WTC11 (cell line): Measurements from ENCODE around the gene WNT3A. TPM values are rescaled to one million over a fixed set of nuclear protein-coding genes. Genes with fewer than 3 reads are reported as not detected.

ENCODE experiments used
- ATAC-seq: fragments of 200-7000 bp; cut with Tn5 transposase; 2 replicates; pipeline ENCODE4 v1.10.0; 2021; ENCODE audit warnings: mild to moderate bottlenecking, moderate library complexity
- CTCF ChIA-PET: fragments of 300-600 bp; sonication (Branson Sonifier 250); formaldehyde crosslinking; loops from one replicate; lab custom pipeline; 2021; ENCODE audit warnings: antibody characterized with exemption; lab: Charles Lee
- POLR2A ChIA-PET: fragments of 350-600 bp; sonication (Branson Sonifier 250); formaldehyde crosslinking; loops from one replicate; lab custom pipeline; 2021; ENCODE audit warnings: antibody characterized with exemption; lab: Charles Lee
- DNase-seq: peaks from one replicate; pipeline ENCODE4 v3.0.0; 2021; ENCODE audit warnings: low spot score
- H3K27ac Mint-ChIP-seq: 2 replicates; pipeline ENCODE4 v1.8.0; 2021; ENCODE audit warnings: mixed read lengths
- H3K27me3 Mint-ChIP-seq: 2 replicates; pipeline ENCODE4 v1.8.0; 2021; ENCODE audit warnings: low read depth, mild to moderate bottlenecking, moderate library complexity, mixed read lengths
- H3K36me3 Mint-ChIP-seq: 2 replicates; pipeline ENCODE4 v1.8.0; 2021; ENCODE audit warnings: mixed read lengths
- H3K4me1 Mint-ChIP-seq: 2 replicates; pipeline ENCODE4 v1.8.0; 2022; ENCODE audit warnings: mixed read lengths
- H3K4me3 Mint-ChIP-seq: 2 replicates; pipeline ENCODE4 v1.8.0; 2021; ENCODE audit warnings: mild to moderate bottlenecking, moderate library complexity, mixed read lengths
- H3K9me3 Mint-ChIP-seq: 2 replicates; pipeline ENCODE4 v1.8.0; 2021; ENCODE audit warnings: mixed read lengths
- AR ChIP-seq: fragments of 250-450 bp; sonication (Bioruptor Pico); IDR thresholded peaks from 2 replicates; pipeline ENCODE4 v1.9.0; 2021; ENCODE audit warnings: mild to moderate bottlenecking
- E2F4 ChIP-seq: sonication (generic); formaldehyde crosslinking; IDR thresholded peaks from 2 replicates; pipeline ENCODE4 v1.8.1; 2022; ENCODE audit warnings: low read depth, mild to moderate bottlenecking, moderate library complexity, missing genetic modification reagents, borderline replicate concordance
- ELF4 ChIP-seq: sonication (generic); formaldehyde crosslinking; IDR thresholded peaks from 2 replicates; pipeline ENCODE4 v1.8.1; 2022; ENCODE audit warnings: low read depth, mild to moderate bottlenecking, moderate library complexity, missing genetic modification reagents
- ESRRA ChIP-seq: sonication (generic); formaldehyde crosslinking; IDR thresholded peaks from 2 replicates; pipeline ENCODE4 v1.8.1; 2022; ENCODE audit warnings: mild to moderate bottlenecking, missing genetic modification reagents, borderline replicate concordance
- KAT7 ChIP-seq: sonication (generic); formaldehyde crosslinking; IDR thresholded peaks from 2 replicates; pipeline ENCODE4 v1.8.1; 2023; ENCODE audit warnings: missing genetic modification reagents, mild to moderate bottlenecking, borderline replicate concordance
- RORB ChIP-seq: fragments of 250-450 bp; sonication (Bioruptor Pico); IDR thresholded peaks from 2 replicates; pipeline ENCODE4 v1.9.0; 2021; ENCODE audit warnings: mild to moderate bottlenecking
- SP1 ChIP-seq: sonication (generic); formaldehyde crosslinking; conservative IDR thresholded peaks from 2 replicates; pipeline ENCODE4 v1.8.1; 2022; ENCODE audit warnings: missing genetic modification reagents
- ZNF219 ChIP-seq: sonication (generic); formaldehyde crosslinking; IDR thresholded peaks from 2 replicates; pipeline ENCODE4 v1.8.0; 2023; ENCODE audit warnings: missing genetic modification reagents, mild to moderate bottlenecking, borderline replicate concordance
- ZNF396 ChIP-seq: fragments of 250-450 bp; sonication (Bioruptor Pico); IDR thresholded peaks from 2 replicates; pipeline ENCODE4 v1.8.0; 2021; ENCODE audit warnings: mild to moderate bottlenecking, moderate library complexity, borderline replicate concordance
- ZNF416 ChIP-seq: fragments of 250-450 bp; sonication (Bioruptor Pico); IDR thresholded peaks from 2 replicates; pipeline ENCODE4 v1.9.0; 2021; ENCODE audit warnings: mild to moderate bottlenecking, inconsistent platforms
- ZNF423 ChIP-seq: fragments of 250-450 bp; sonication (Bioruptor Pico); IDR thresholded peaks from 2 replicates; pipeline ENCODE4 v2.1.2; 2022; ENCODE audit warnings: mild to moderate bottlenecking, moderate library complexity
- ZNF512 ChIP-seq: sonication (generic); formaldehyde crosslinking; IDR thresholded peaks from 2 replicates; pipeline ENCODE4 v1.8.1; 2022; ENCODE audit warnings: missing genetic modification reagents, borderline replicate concordance
- total RNA-seq: library from RNA; stranded (reverse); gene quantifications from 3 replicates; pipeline ENCODE4 v1.2.3, GENCODE V29; 2021
- TF ChIP-seq, protein P1 (sequence below): sonication (generic); formaldehyde crosslinking; IDR thresholded peaks from 2 replicates; pipeline ENCODE4 v1.8.0; 2022; ENCODE audit warnings: mild to moderate bottlenecking, missing genetic modification reagents
- TF ChIP-seq, protein P2 (sequence below): sonication (generic); formaldehyde crosslinking; IDR thresholded peaks from 2 replicates; pipeline ENCODE4 v1.8.1; 2023; ENCODE audit warnings: mild to moderate bottlenecking, missing genetic modification reagents, moderate library complexity
- TF ChIP-seq, protein P3 (sequence below): sonication (generic); formaldehyde crosslinking; IDR thresholded peaks from 2 replicates; pipeline ENCODE4 v1.8.0; 2023; ENCODE audit warnings: missing genetic modification reagents

WNT3A gene
- total RNA-seq, 1 experiment from 2014 or later: 0.17 TPM

DNA sequence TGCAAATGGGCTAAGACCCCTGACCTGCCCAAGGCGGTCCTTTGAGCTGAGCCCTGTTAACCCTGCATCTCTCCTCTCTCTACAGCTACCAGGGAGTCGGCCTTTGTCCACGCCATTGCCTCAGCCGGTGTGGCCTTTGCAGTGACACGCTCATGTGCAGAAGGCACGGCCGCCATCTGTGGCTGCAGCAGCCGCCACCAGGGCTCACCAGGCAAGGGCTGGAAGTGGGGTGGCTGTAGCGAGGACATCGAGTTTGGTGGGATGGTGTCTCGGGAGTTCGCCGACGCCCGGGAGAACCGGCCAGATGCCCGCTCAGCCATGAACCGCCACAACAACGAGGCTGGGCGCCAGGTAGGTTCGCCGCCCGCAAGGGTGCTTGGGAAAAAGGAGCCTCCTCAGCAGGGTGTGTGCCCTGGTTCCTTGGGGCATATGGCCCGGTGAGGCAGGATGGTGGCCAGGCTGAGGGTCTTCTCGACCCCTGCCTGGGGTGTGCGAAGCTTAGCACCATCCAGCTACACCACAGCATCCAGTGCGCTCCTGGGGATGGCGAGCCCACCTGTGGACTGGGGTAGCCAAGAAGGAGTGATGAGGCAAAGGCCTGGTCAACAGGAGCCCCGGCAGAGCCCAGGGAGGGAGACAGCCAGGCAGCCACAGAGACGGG is 43.9 kb downstream of the WNT3A start:
- Mint-ChIP-seq H3K9me3 (peaks cover 8% of the 10 kb centered on the region), H3K27me3 (peaks cover 81% of the 10 kb centered on the region), H3K27ac (no peak overlapping the region)

DNA sequence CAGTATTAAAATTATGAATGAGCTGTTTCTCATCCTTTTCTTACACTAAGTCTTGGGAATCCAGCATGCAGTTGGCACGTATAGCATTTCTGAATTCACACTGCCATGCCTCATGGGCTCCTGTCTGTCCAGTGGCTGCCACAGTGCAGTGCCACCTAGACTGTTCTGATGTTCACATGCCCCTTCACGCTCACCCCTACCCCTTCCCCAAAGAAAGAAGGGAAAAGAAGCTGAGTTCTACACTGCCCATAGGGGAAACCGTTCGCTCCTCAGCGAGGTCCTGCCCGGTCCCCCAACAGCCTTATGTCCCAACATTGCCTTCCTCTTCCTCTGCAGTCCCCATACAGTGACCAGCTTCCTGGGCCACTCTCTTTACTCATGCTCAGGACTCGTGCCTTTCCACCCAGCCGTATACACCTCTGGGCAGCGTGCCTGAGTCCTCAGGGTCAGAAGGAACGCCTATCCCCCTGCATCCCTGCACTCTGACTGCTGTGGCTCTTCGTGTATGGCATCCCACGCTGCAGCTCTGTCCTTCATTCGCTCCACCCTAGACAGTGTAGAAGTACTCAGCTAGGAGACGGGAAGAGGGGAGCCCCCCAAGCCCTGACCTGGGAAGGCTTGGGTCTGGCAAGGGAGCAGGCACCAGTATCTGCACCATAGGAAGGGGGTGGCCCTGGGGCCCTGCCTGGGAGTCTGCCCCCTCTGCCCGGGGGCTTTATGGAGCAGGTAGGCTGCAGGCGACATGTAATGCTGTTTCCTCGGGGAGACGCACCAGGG is 51.6 kb downstream of the WNT3A start:
- H3K27me3 Mint-ChIP-seq: peaks cover 88% of the 10 kb centered on the region
- no peak for DNase-seq

More for the DNA sequence above, 43.9 kb downstream of the WNT3A start:
- no peak for TF ChIP-seq E2F4
- no peak for TF ChIP-seq RORB (CRISPR knock-in tag)
- no peak for TF ChIP-seq ESRRA (CRISPR knock-in tag)
- TF ChIP-seq, all 79 proteins: peak for 0
- no peaks in the 10 kb centered on the region for H3K36me3 Mint-ChIP-seq
- DNase-seq (no peak), ATAC-seq (no peak)
- CTCF ChIA-PET: interaction anchor here (0.8 to 1.3 kb wide), 2 partner anchors 9 to 46 kb away, joined by 4 to 5 read pairs; no protein-coding TSS in a partner anchor
- H3K4me1 Mint-ChIP-seq: peaks cover 6% of the 10 kb centered on the region; the same call in 1 of the 2 replicates
- POLR2A ChIA-PET: no interaction called here
- H3K4me3 Mint-ChIP-seq: no peak overlapping the region

DNA sequence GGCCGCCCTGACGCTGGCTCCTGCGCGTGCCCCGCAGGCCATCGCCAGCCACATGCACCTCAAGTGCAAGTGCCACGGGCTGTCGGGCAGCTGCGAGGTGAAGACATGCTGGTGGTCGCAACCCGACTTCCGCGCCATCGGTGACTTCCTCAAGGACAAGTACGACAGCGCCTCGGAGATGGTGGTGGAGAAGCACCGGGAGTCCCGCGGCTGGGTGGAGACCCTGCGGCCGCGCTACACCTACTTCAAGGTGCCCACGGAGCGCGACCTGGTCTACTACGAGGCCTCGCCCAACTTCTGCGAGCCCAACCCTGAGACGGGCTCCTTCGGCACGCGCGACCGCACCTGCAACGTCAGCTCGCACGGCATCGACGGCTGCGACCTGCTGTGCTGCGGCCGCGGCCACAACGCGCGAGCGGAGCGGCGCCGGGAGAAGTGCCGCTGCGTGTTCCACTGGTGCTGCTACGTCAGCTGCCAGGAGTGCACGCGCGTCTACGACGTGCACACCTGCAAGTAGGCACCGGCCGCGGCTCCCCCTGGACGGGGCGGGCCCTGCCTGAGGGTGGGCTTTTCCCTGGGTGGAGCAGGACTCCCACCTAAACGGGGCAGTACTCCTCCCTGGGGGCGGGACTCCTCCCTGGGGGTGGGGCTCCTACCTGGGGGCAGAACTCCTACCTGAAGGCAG is 52.3 kb downstream of the WNT3A start:
- no peaks in the 10 kb centered on the region for H3K9me3 Mint-ChIP-seq
- peak overlapping the region; percentile 74 for H3K4me3 Mint-ChIP-seq
- CTCF ChIA-PET: interaction anchor here (0.5 to 3.9 kb wide), 11 partner anchors 8 to 516 kb away, joined by 3 to 71 read pairs (median 4); partner anchors contain the start of genes ARF1 and WNT3A
- peaks cover 87% of the 10 kb centered on the region for H3K27me3 Mint-ChIP-seq
- no peak overlapping the region for H3K27ac Mint-ChIP-seq
- DNase-seq: no peak
- no peaks in the 10 kb centered on the region for H3K36me3 Mint-ChIP-seq
- ATAC-seq: no peak
- H3K4me1 Mint-ChIP-seq: peaks cover 5% of the 10 kb centered on the region
- POLR2A ChIA-PET: interaction anchor here (1.0 kb wide), 1 partner anchor 10 kb away, joined by 3 read pairs; no protein-coding TSS in a partner anchor
- TF ChIP-seq ZNF416 (CRISPR knock-in tag): no peak
- no peak for TF ChIP-seq ZNF512 (CRISPR knock-in tag)
- no peak for TF ChIP-seq KAT7 (CRISPR knock-in tag)
- no peak for TF ChIP-seq AR (CRISPR knock-in tag)
- TF ChIP-seq, protein P1, sequence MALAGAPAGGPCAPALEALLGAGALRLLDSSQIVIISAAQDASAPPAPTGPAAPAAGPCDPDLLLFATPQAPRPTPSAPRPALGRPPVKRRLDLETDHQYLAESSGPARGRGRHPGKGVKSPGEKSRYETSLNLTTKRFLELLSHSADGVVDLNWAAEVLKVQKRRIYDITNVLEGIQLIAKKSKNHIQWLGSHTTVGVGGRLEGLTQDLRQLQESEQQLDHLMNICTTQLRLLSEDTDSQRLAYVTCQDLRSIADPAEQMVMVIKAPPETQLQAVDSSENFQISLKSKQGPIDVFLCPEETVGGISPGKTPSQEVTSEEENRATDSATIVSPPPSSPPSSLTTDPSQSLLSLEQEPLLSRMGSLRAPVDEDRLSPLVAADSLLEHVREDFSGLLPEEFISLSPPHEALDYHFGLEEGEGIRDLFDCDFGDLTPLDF: no peak
- TF ChIP-seq ZNF423 (CRISPR knock-in tag): no peak
- TF ChIP-seq ZNF219 (CRISPR knock-in tag): no peak
- TF ChIP-seq ELF4 (CRISPR knock-in tag): no peak
- TF ChIP-seq, protein P2, sequence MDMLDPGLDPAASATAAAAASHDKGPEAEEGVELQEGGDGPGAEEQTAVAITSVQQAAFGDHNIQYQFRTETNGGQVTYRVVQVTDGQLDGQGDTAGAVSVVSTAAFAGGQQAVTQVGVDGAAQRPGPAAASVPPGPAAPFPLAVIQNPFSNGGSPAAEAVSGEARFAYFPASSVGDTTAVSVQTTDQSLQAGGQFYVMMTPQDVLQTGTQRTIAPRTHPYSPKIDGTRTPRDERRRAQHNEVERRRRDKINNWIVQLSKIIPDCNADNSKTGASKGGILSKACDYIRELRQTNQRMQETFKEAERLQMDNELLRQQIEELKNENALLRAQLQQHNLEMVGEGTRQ (CRISPR knock-in tag): no peak
- no peak for TF ChIP-seq SP1 (CRISPR knock-in tag)

More for the DNA sequence above, 51.6 kb downstream of the WNT3A start:
- Mint-ChIP-seq H3K9me3 (no peaks in the 10 kb centered on the region), H3K4me3 (peak overlapping the region; percentile 74), H3K4me1 (peaks cover 5% of the 10 kb centered on the region), H3K27ac (no peak overlapping the region), H3K36me3 (no peaks in the 10 kb centered on the region)
- ChIA-PET POLR2A (no interaction called here), CTCF (interaction anchor here (1.4 to 2.7 kb wide), 3 partner anchors 24 to 516 kb away, joined by 3 to 15 read pairs (median 14); partner anchors contain the start of gene ARF1)
- ATAC-seq: no peak
- TF ChIP-seq ZNF396 (CRISPR knock-in tag): no peak
- TF ChIP-seq, protein P3, sequence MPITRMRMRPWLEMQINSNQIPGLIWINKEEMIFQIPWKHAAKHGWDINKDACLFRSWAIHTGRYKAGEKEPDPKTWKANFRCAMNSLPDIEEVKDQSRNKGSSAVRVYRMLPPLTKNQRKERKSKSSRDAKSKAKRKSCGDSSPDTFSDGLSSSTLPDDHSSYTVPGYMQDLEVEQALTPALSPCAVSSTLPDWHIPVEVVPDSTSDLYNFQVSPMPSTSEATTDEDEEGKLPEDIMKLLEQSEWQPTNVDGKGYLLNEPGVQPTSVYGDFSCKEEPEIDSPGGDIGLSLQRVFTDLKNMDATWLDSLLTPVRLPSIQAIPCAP (CRISPR knock-in tag): no peak
